K562 (cell line): ENCODE data around the gene HLCS. TPM values are rescaled to one million over a fixed set of nuclear protein-coding genes. Genes with fewer than 3 reads are reported as not detected.
A peak's percentile ranks its signal among the peaks of the same experiment; 100 is the strongest.

Experiments used
- HDAC8 ChIP-seq: fragments of 450-650 bp; IDR thresholded peaks from 2 replicates; pipeline ENCODE4 v1.6.1; 2016; ENCODE audit warnings: mild to moderate bottlenecking, missing genetic modification characterization, moderate library complexity, missing compliant biosample characterization
- JUNB ChIP-seq: fragments of 450-650 bp; formaldehyde crosslinking; conservative IDR thresholded peaks from 2 replicates; pipeline ENCODE4 v1.4.0; 2020; ENCODE audit warnings: mild to moderate bottlenecking
- JUND ChIP-seq, 2 experiments: IDR thresholded peaks; 2 replicates in 1 of 2; 3 replicates in 1 of 2; pipeline ENCODE4 v1.6.1; 2011; ENCODE audit warnings: borderline replicate concordance in 2 of 2, low read depth in 2 of 2, low read length in 2 of 2, improper control_type of control experiment in 1 of 2, missing biosample characterization in 1 of 2, missing genetic modification characterization in 1 of 2, missing genetic modification reagents in 1 of 2
- KLF1 ChIP-seq: fragments of 450-650 bp; IDR thresholded peaks from 2 replicates; pipeline ENCODE4 v1.6.1; 2016; ENCODE audit warnings: missing genetic modification characterization, missing compliant biosample characterization
- MBD2 ChIP-seq: sonication (generic); IDR thresholded peaks from 2 replicates; pipeline ENCODE4 v1.6.1; 2016; ENCODE audit warnings: low read depth, borderline replicate concordance
- MCM7 ChIP-seq, 2 experiments: fragments of 450-650 bp; IDR thresholded peaks; 2 replicates each; pipeline ENCODE4 v1.6.1; 2016 to 2018
- MEIS2 ChIP-seq: fragments of 450-650 bp; IDR thresholded peaks from 2 replicates; pipeline ENCODE4 v1.6.1; 2014; ENCODE audit warnings: mild to moderate bottlenecking; ENCODE audit not compliant: partially characterized antibody
- MGA ChIP-seq: fragments of 450-650 bp; IDR thresholded peaks from 2 replicates; pipeline ENCODE4 v1.6.1; 2016; ENCODE audit warnings: mild to moderate bottlenecking, moderate library complexity
- MYC ChIP-seq, 2 experiments: fragments of 250-450 bp in 1 of 2; sonication (Bioruptor Pico) in 1 of 2; IDR thresholded peaks; 2 replicates each; pipeline versions ENCODE4 v1.5.1 to v1.6.1; 2012 to 2021; ENCODE audit warnings: low read depth in 2 of 2, borderline replicate concordance in 1 of 2, improper control_type of control experiment in 1 of 2, low read length in 1 of 2, mild to moderate bottlenecking in 1 of 2, moderate library complexity in 1 of 2
- NCOR1 ChIP-seq: fragments of 450-650 bp; IDR thresholded peaks from 2 replicates; pipeline ENCODE4 v1.6.1; 2016; ENCODE audit warnings: mild to moderate bottlenecking, moderate library complexity
- SRF ChIP-seq, 2 experiments: fragments of 250-450, 450-650 bp in 1 of 2; sonication (Bioruptor Pico) in 1 of 2; sonication (generic) in 1 of 2; formaldehyde crosslinking; IDR thresholded peaks; 2 replicates each; pipeline versions ENCODE4 v1.5.0 to v1.5.1; 2020 to 2022; ENCODE audit warnings: mild to moderate bottlenecking in 1 of 2, missing genetic modification reagents in 1 of 2
- ZNF282 ChIP-seq: sonication (generic); formaldehyde crosslinking; IDR thresholded peaks from 2 replicates; pipeline ENCODE4 v1.8.1; 2023; ENCODE audit warnings: missing genetic modification reagents
- ZNF717 ChIP-seq: fragments of 250-450 bp; sonication (Bioruptor Pico); IDR thresholded peaks from 2 replicates; pipeline ENCODE4 v1.5.0; 2021
- polyA plus RNA-seq, 8 experiments: library from polyadenylated mRNA; depleted of rRNA in 4 of 8; stranded (reverse) in 5 of 8; unstranded in 3 of 8; fragments of >200 nt; fragmentation: Nextera tagmentation in 2 of 8; fragmentation: Illumina TruSeq in 1 of 8; extraction: Ambion mirVana in 2 of 8; extraction: Trizol in 1 of 8; gene quantifications; 2 replicates each; pipeline versions ENCODE4 v1.2.1 to v1.2.3, GENCODE V29; 2011 to 2014; ENCODE audit warnings: inconsistent platforms in 1 of 8, missing spikeins in 1 of 8
- total RNA-seq, 7 experiments: library from RNA; depleted of rRNA in 6 of 7; stranded (reverse); fragments of >200 nt in 6 of 7; fragmentation: Illumina TruSeq in 2 of 7; extraction: Trizol in 2 of 7; gene quantifications; 2 replicates each; pipeline versions ENCODE4 v1.2.1 to v1.2.3, GENCODE V29; 2011 to 2021; ENCODE audit warnings: low replicate concordance in 1 of 7
- TF ChIP-seq, protein P1 (sequence below): fragments of 250-450 bp; sonication (Bioruptor Pico); IDR thresholded peaks from 2 replicates; pipeline ENCODE4 v1.8.0; 2022; ENCODE audit warnings: inconsistent platforms, mild to moderate bottlenecking, moderate library complexity, borderline replicate concordance

Gene HLCS
- total and polyA plus RNA-seq, 9 of the 15 experiments (the other 6 are each of a cell fraction or from before 2014, with no cell fraction given): 3.0 to 21.5 (median 17.1) TPM

DNA sequence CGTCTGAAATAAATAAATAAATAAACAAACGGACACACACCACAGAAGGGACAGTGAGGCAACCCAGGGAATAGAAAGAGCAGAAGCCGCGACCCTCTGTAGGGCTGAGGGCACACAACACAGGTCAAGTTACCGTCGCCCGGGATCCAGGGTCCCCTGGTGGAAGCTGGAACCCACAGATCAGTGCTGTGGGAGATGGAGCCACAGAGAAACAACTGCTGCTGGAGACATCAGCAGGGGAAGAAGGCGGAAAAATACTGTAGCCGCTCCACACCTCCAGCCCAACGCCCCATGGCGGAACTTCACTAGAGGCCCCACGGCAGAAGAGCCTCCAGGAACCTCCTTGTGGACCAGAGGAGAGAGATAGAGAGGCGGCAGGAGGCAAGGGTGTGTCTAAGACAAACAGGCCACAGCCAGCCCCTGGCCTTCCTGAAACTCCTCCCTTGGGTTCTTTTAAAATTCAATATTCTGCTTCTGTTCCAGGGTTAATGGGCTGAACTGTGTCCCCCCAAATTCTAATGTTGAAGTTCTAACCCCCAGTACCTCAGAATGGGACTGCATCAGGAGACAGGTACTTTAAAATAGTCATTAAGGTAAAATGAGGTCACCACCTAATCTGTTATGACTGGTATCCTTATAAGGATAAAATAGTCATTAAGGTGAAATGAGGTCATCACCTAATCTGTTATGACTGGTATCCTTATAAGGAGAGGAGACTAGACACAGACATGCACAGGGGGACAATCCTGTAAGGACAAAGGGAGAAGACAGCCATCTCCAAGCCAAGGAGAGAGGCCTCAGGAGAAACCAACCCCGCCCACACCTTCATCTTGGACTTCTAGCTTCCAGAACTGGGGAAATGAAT, 7.7 kb upstream of the HLCS start (continued):
- TF ChIP-seq ZNF282 (CRISPR knock-in tag): no peak
- no peak for TF ChIP-seq ZNF717
- TF ChIP-seq JUNB: no peak
- TF ChIP-seq MYC (IDR thresholded peaks at IDR 0.05; ENCODE audit: low read depth, low read length): no peak
- no peak for TF ChIP-seq MYC (CRISPR knock-in tag; IDR thresholded peaks at IDR 0.05; ENCODE audit: borderline replicate concordance, low read depth)
- TF ChIP-seq MEIS2: no peak
- TF ChIP-seq HDAC8 (tag): 0 out of 2 replicates have a peak, but pooled peaks have one; percentile 44
- no peak for TF ChIP-seq MCM7 (IDR thresholded peaks at IDR 0.05)
- TF ChIP-seq JUND (IDR thresholded peaks at IDR 0.05; ENCODE audit: borderline replicate concordance, low read depth, low read length): peak; percentile 78
- peak; percentile 97 for TF ChIP-seq JUND (tag; IDR thresholded peaks at IDR 0.05; ENCODE audit: borderline replicate concordance, low read depth, low read length)
- peak; percentile 26; the same call in 1 of the 2 replicates for TF ChIP-seq KLF1 (tag)
- peak; percentile 71 to 97; a peak in 3 of 4 replicates for TF ChIP-seq SRF (CRISPR knock-in tag; IDR thresholded peaks at IDR 0.05)
- TF ChIP-seq, protein P1, sequence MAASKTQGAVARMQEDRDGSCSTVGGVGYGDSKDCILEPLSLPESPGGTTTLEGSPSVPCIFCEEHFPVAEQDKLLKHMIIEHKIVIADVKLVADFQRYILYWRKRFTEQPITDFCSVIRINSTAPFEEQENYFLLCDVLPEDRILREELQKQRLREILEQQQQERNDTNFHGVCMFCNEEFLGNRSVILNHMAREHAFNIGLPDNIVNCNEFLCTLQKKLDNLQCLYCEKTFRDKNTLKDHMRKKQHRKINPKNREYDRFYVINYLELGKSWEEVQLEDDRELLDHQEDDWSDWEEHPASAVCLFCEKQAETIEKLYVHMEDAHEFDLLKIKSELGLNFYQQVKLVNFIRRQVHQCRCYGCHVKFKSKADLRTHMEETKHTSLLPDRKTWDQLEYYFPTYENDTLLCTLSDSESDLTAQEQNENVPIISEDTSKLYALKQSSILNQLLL: no peak
- peak; percentile 55 for TF ChIP-seq NCOR1
- TF ChIP-seq MGA: no peak
- no peak for TF ChIP-seq MBD2
